Heart left ventricle (tissue), 16 donors: ENCODE data around the gene NSUN7. TPM values are rescaled to one million over a fixed set of nuclear protein-coding genes. Genes with fewer than 3 reads are reported as not detected.

Source experiments
- ATAC-seq, 4 donors: fragments of 200-7000 bp; cut with Tn5 transposase; one replicate each; pipeline ENCODE4 v1.9.1; 2020 to 2022; ENCODE audit warnings: moderate library complexity in 4 of 4, mild to moderate bottlenecking in 3 of 4, moderate number of reproducible peaks in 1 of 4
- DNase-seq, 5 donors: peaks; one replicate each; pipeline ENCODE4 v3.0.0-alpha.2; 2020
- H3K27ac ChIP-seq, 12 donors: fragments of 200-600 bp; sonication (generic) in 4 of 12; one replicate each; pipeline versions ENCODE4 v1.5.0 to v1.8.0; 2016 to 2022; ENCODE audit warnings: mild to moderate bottlenecking in 2 of 12
- H3K27me3 ChIP-seq, 9 donors: fragments of 200-600 bp; sonication (generic) in 2 of 9; one replicate each; pipeline versions ENCODE4 v1.5.1 to v1.8.0; 2016 to 2022; ENCODE audit warnings: mild to moderate bottlenecking in 3 of 9
- H3K36me3 ChIP-seq, 9 donors: fragments of 200-600 bp; sonication (generic) in 2 of 9; one replicate each; pipeline versions ENCODE4 v1.5.0 to v1.8.0; 2018 to 2022; ENCODE audit warnings: mild to moderate bottlenecking in 2 of 9
- H3K4me1 ChIP-seq, 12 donors: fragments of 200-600 bp; sonication (generic) in 4 of 12; one replicate each; pipeline versions ENCODE4 v1.5.0 to v1.8.0; 2016 to 2022; ENCODE audit warnings: mild to moderate bottlenecking in 3 of 12
- H3K4me3 ChIP-seq, 12 donors: fragments of 200-600 bp; sonication (generic) in 4 of 12; one replicate each; pipeline versions ENCODE4 v1.5.0 to v1.8.0; 2017 to 2022; ENCODE audit warnings: mild to moderate bottlenecking in 9 of 12, moderate library complexity in 4 of 12
- H3K9me3 ChIP-seq, 12 donors: fragments of 200-600 bp; sonication (generic) in 4 of 12; one replicate each; pipeline versions ENCODE4 v1.5.0 to v1.8.0; 2016 to 2022; ENCODE audit warnings: mild to moderate bottlenecking in 1 of 12
- CTCF ChIP-seq, 12 donors: fragments of 200-600 bp; sonication (generic) in 4 of 12; IDR thresholded peaks; one replicate each; pipeline versions ENCODE4 v1.5.0 to v1.8.0; 2018 to 2022; ENCODE audit warnings: antibody characterized with exemption in 12 of 12, mild to moderate bottlenecking in 5 of 12
- POLR2A ChIP-seq, 2 donors: fragments of 450-650 bp; IDR thresholded peaks; one replicate each; pipeline ENCODE4 v1.6.1; 2017; ENCODE audit warnings: antibody characterized with exemption in 2 of 2, mild to moderate bottlenecking in 2 of 2, moderate library complexity in 2 of 2
- WGBS, 4 donors: extraction: QIAGEN DNeasy Blood & Tissue Kit in 2 of 4; methylation state at CpG; one replicate each; pipeline versions ENCODE4 v1.1.5 to v1.1.7; 2013 to 2018; 5-methylcytosine and 5-hydroxymethylcytosine counted together
- intact Hi-C, 10 donors: fragments of 100-400 bp; cut with DNase I; formaldehyde crosslinking; loops; one replicate each; pipeline versions ENCODE4 v1.11.1 to v1.14.2; 2022
- polyA plus RNA-seq, 2 donors: library from polyadenylated mRNA; stranded (reverse); fragments of 200-250 nt; gene quantifications; one replicate each; pipeline ENCODE4 v1.2.3, GENCODE V29; 2013
- total RNA-seq, 9 donors: library from RNA; depleted of rRNA in 2 of 9; stranded (reverse); fragments of >200 nt in 2 of 9; fragmentation: NEBNext Ultra II Directional in 3 of 9; extraction: Animal tissue kit (Norgen Biotek cat#: 25700) in 3 of 9; gene quantifications; one replicate each; pipeline versions ENCODE4 v1.1.0 to v1.2.4, GENCODE V29; 2016 to 2023
- donor health status: ischemic (EF 13 %, LVEDD 7.1; RV severe dilation, severe dysfunction).
- donor health status: healthy with polysubstance abuse.
- donor health status: DM: no; HTN: yes; CAD: no.
- donor health status: DM: no; HTN: no; CAD: no.
- donor health status: ischemic (EF 25% LVEDD 6.9; RV normal size, moderate dysfunction).
- donor health status: ischemic (EF 25% LVEDD 5.7; RV mildly dilated, moderate dysfunction).
- donor health status: healthy.
- donor health status: DM: yes; HTN: yes; CAD: no.
- donor health status: ischemic (EF 35%, LVEDD 5.7; RV mildly dilated, moderate dysfunction).
- donor health status: nonischemic (EF 11% LVEDD 7.7; RV severe dilation, severe dysfunction).
- donor health status: DM: yes; HTN: yes; CAD: no.
- donor health status: PGD.
- donor health status: ischemic (EF 29% LVEDD 5.4; RV normal size, mild dysfunction).
- donor health status: nonischemic (EF 23%, LVEDD 6.1; RV moderate dilation, normal function).

The NSUN7 gene
- total and polyA plus RNA-seq, 11 donors = 0.04 to 1.4 (median 0.20) TPM; not detected in 3

DNA sequence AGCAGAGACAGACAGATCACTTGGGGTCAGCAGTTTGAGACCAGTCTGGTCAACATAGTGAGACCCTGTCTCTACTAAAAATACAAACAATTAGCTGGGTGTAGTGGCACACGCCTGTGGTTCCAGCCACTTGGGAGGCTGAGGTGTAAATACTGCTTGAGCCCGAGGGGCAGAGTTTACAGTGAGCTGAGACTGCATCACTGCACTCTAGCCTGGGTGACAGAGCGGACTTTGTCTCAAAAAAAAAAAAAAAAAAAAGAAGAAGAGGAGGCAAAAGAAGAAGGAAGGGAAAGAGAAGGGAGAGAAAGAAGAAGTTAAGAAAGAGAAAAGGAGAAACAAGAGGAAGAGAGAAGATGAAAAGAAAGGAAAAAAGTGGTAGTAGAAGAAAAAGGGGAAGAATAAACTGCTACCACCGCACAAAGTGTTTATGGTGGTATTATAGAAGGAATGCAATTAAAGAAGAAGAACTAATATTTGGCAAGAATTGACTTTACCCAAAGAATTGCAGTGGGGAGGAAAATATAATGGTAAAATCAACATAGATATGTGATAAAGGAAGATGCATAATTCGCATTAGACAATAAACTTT lies 19.6 kb upstream of the NSUN7 start:
- TF ChIP-seq CTCF (IDR thresholded peaks at IDR 0.05) (no peak), POLR2A (IDR thresholded peaks at IDR 0.05) (no peak)
- 83 to 91% (median 87%) methylated on average over 5 of the region's 5 CpGs for whole genome bisulfite sequencing, 4 donors
- ATAC-seq (no peak), DNase-seq (no peak)
- H3K36me3 ChIP-seq = no peaks in the 10 kb centered on the region
- intact Hi-C loops = loop anchor here in 6 of 10 donors (5.0 to 10.0 kb wide), 6 partner anchors 162 to 495 kb away; partner anchors contain the start of gene APBB2 (in 1 of the 6)
- no peak overlapping the region for H3K4me3 ChIP-seq
- no peaks in the 10 kb centered on the region for H3K27me3 ChIP-seq
- H3K9me3 ChIP-seq = no peaks in the 10 kb centered on the region
- H3K4me1 ChIP-seq = peaks cover 0 to 35% (median 0%) of the 10 kb centered on the region in 12 donors
- peak overlapping the region in 2 of 12 donors; percentile 1 to 92 for H3K27ac ChIP-seq

GRCh38 chr4:40731361-40731760 lies 18.4 kb upstream of the NSUN7 start:
- Histone ChIP-seq H3K4me1 (peaks cover 0 to 35% (median 0%) of the 10 kb centered on the region in 12 donors), H3K36me3 (no peaks in the 10 kb centered on the region), H3K27me3 (no peaks in the 10 kb centered on the region), H3K9me3 (no peaks in the 10 kb centered on the region), H3K27ac (peak overlapping the region in 5 of 12 donors; percentile 33 to 92 (median 60)), H3K4me3 (no peak overlapping the region)
- intact Hi-C loops = loop anchor here in 6 of 10 donors (5.0 to 10.0 kb wide), 6 partner anchors 161 to 493 kb away; partner anchors contain the start of gene APBB2 (in 1 of the 6)
- peak in 3 of 4 donors; percentile 7 to 22 (median 16) for ATAC-seq
- no peak for TF ChIP-seq POLR2A (IDR thresholded peaks at IDR 0.05)
- TF ChIP-seq CTCF (IDR thresholded peaks at IDR 0.05) = no peak
- DNase-seq = no peak

DNA sequence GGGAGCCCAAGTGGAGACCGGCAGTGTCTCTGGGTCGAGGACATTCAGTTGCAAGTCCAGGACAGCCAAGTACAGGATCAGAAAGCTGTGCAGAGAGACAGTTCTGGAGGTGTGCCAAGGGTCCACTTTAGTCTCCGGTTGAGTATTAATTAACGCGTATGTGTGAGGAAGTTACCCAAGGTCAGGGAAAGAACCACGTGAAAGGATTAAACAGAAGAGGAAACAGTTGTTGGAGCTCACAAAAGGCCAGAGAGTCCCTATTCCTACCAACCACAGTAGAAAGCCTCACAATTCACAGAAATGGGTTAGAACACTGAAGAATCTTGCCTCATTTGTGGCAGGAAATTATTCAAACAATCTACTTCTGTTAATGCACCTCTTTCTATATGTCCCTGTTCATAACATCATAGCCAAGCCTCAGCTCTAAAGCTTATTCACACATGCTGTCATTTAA lies 17.9 kb upstream of the NSUN7 start:
- ATAC-seq (peak; percentile 60 to 82 (median 74)), DNase-seq (peak; percentile 37 to 63 (median 44))
- WGBS, 4 donors = 9 to 17% (median 10%) methylated on average over 6 of the region's 6 CpGs
- Histone ChIP-seq H3K4me3 (no peak overlapping the region), H3K27me3 (no peaks in the 10 kb centered on the region), H3K4me1 (peaks cover 0 to 35% (median 0%) of the 10 kb centered on the region in 12 donors), H3K9me3 (no peaks in the 10 kb centered on the region), H3K27ac (peak overlapping the region in 5 of 12 donors; percentile 33 to 92 (median 60)), H3K36me3 (no peaks in the 10 kb centered on the region)
- intact Hi-C loops = loop anchor here in 6 of 10 donors (5.0 to 10.0 kb wide), 6 partner anchors 160 to 493 kb away; partner anchors contain the start of gene APBB2 (in 1 of the 6)
- TF ChIP-seq POLR2A (IDR thresholded peaks at IDR 0.05) = no peak
- no peak for TF ChIP-seq CTCF (IDR thresholded peaks at IDR 0.05)

- 70 to 85% (median 72%) methylated on average over 7 of the region's 7 CpGs for WGBS, 4 donors
- DNase-seq (no peak), ATAC-seq (no peak)
- H3K9me3 ChIP-seq = no peaks in the 10 kb centered on the region
- peaks cover 0 to 35% (median 0%) of the 10 kb centered on the region in 12 donors for H3K4me1 ChIP-seq
- no peaks in the 10 kb centered on the region for H3K36me3 ChIP-seq
- no peak overlapping the region for H3K27ac ChIP-seq
- TF ChIP-seq CTCF (IDR thresholded peaks at IDR 0.05) (no peak), POLR2A (IDR thresholded peaks at IDR 0.05) (no peak)
- H3K27me3 ChIP-seq = no peaks in the 10 kb centered on the region
- H3K4me3 ChIP-seq = no peak overlapping the region
- intact Hi-C loops = loop anchor here in 6 of 10 donors (5.0 to 10.0 kb wide), 6 partner anchors 159 to 491 kb away; partner anchors contain the start of gene APBB2 (in 1 of the 6)
Observed at GRCh38 chr4:40733752-40734151, 16.0 kb upstream of the NSUN7 start.
